ENCODE results near the gene HMSD.

HMSD gene

DNA sequence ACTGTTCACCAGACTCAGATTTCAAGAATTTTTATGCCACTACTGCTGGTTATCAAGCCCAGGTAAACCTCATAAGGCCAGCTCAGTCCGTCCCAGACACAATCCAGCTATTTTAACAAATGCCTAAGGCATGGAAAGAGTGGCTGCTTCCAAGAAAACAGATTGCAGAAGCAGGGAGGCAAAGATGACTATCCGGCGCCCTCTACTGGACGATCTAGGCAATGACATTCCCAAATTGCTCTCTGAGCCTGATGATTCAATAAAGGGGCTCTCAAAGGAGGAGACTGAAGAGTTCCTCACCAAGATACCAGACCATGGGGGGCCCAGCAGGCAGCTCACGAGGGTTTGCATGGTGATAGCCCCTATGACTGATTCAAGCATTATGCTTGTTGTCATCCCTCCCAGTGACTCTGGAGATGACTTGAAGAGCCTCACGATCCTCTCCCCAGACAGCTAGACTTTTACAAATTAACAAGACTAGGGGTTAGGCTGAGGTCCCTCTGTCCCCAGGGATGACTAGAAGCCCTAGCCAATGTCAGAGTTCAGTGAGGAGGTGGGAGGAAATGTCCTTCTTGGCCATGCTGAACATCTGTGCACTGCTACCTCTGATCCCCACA, 45.8 kb downstream of the HMSD start:
- peak; percentile 22 for DNase-seq (ENCODE audit: low read depth)

DNA sequence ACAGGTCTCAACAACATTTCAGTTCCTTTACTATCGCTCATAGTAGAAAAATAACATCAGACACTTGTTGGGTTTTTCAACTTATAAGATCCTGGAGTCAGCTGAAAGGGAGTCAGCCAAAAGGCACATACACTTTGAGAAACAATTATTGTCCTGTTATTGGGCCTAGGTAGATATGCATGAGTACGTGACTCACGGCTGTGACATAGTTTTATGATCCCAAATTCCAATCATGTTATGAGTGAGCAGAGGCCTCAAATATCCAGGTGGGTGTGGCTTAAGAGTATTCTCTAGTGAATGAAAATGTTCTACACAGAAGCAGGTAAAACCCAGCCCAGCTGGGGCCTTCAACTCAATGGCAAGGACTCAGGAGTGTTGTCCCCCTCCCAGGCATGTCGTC, 47.9 kb downstream of the HMSD start:
- DNase-seq (ENCODE audit: low read depth) = no peak

DNA sequence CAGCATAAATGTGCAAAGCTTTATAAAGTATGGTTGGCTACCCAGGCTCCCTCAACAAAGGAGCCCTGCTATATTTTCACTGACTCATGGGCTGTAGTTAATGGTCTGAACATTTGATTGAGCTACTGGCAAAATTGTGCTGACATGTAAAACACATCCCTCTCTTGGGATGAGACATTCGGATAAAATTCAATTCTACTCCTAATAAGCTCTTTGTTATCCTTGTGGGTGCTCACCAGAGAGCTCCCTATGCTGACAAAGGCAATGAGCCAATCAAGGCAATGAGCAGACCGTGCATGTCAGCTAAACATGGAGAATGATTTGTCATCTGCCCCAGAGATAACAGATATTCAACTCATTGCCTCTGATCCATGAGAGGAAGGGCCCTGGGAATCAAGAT, 48.5 kb downstream of the HMSD start:
- DNase-seq (ENCODE audit: low read depth) = no peak

DNA sequence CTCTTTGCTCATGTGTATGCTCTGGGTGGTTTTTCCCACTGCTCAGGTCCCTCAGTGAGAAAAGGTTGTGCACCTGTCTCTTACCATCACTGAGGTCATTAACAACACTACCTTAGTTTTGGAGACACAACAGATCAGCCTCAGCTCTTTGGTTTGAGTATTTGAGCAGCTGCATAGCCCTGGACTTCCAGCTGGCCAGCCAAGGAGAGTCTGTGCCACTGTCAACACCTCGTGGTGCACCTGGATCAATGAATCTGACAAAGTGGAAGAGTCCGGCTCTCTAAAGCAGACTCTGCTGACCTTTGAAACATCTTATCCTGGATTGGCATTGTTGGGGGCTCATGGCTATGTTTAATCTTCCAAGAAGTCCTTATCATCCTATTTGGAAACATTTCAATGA, 50.8 kb downstream of the HMSD start:
- no peak for DNase-seq (ENCODE audit: low read depth)

DNA sequence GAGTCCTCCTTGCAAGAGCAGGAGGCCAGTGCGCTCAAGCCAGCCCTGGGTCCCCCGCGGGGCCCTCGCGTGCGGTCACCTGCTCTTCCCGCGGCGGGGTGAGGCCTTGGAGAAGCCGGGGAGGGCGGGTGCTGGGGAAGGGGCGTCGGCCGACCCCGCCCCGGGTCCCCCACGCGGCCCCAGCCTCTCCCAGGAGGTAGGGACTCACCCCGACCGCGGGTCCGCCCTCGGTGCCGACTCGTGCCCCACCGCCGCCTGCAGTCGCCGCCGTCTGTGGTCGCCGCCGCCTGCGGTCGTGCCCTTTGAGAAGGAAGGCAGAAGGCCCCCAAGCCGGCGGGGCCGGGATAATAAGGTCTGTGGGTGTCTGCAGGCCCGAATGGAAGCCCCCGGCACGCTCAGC, 53.5 kb downstream of the HMSD start:
- no peak for DNase-seq (ENCODE audit: low read depth)

DNA sequence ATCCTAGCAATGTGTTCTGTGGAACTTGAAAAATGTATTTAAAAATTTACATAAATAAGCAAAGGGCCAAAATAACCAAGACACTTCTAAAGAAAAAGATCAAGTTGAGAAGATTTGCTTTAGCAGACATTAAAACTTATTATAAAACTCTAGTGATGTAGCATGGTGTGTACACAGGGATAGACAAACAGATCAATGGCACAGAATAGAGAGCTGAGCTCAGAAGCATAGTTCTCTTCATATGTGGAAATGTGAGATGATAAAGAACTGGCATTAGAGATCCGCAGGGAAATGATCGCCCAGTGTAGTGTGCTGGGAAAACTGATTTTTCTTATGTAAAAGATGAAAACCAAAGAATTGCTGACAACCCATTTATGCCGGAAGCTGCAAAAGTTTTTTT, 60.2 kb downstream of the HMSD start:
- DNase-seq (ENCODE audit: low read depth) = no peak
